Activated naive CD8-positive, alpha-beta T cell treated with anti-CD3 and anti-CD28 coated beads, Interleukin-2, amount 50 U/mL, for 24 hours (primary cell): ENCODE results near the gene CEP97.
"Not testable (repeated sequence)": the region's sequence is repeated elsewhere in the genome, so short reads cannot be mapped to it uniquely, and the experiment has no call there.

ENCODE experiments used
- ATAC-seq: fragments of 150-1000 bp; cut with Tn5 transposase; one replicate; pipeline ENCODE4 v1.10.0; 2021
- DNase-seq: peaks from one replicate; pipeline ENCODE4 v3.0.0; 2021
- H3K27ac Mint-ChIP-seq: one replicate; pipeline ENCODE4 v1.8.0; 2021; ENCODE audit warnings: mild to moderate bottlenecking, mixed read lengths
- H3K27me3 Mint-ChIP-seq: one replicate; pipeline ENCODE4 v1.8.0; 2021; ENCODE audit warnings: mixed read lengths
- H3K36me3 Mint-ChIP-seq: one replicate; pipeline ENCODE4 v1.8.0; 2021; ENCODE audit warnings: low read depth, mixed read lengths
- H3K4me1 Mint-ChIP-seq: one replicate; pipeline ENCODE4 v1.8.0; 2021; ENCODE audit warnings: mixed read lengths
- H3K4me3 Mint-ChIP-seq: one replicate; pipeline ENCODE4 v1.8.0; 2021; ENCODE audit warnings: mild to moderate bottlenecking, moderate library complexity, mixed read lengths
- H3K9me3 Mint-ChIP-seq: one replicate; pipeline ENCODE4 v1.8.0; 2021; ENCODE audit warnings: mixed read lengths

The CEP97 gene

DNA sequence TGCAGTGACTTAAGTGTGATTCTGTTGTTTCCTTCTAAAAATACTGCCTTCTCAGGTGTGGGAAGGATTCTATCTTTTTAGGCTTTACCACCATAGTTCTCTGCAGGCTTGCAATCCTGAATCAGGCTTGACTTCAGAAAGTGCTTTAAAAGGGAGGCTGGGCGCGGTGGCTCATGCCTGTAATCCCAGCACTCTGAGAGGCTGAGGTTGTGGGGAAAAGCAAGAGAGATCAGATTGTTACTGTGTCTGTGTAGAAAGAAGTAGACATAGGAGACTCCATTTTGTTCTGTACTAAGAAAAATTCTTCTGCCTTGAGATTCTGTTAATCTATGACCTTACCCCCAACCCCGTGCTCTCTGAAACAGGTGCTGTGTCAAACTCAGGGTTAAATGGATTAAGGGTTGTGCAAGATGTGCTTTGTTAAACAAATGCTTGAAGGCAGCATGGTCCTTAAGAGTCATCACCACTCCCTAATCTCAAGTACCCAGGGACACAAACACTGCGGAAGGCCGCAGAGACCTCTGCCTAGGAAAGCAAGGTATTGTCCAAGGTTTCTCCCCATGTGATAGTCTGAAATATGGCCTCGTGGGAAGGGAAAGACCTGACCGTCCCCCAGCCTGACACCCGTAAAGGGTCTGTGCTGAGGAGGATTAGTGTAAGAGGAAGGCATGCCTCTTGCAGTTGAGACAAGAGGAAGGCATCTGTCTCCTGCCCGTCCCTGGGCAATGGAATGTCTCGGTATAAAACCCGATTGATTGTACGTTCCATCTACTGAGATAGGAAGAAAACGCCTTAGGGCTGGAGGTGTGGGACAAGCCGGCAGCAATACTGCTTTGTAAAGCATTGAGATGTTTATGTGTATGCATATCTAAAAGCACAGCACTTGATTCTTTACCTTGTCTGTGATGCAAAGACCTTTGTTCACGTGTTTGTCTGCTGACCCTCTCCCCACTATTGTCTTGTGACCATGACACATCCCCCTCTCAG is 32.4 kb upstream of the CEP97 start:
- H3K4me1 Mint-ChIP-seq: peaks cover 21% of the 10 kb centered on the region
- H3K9me3 Mint-ChIP-seq, DNase-seq, H3K27ac Mint-ChIP-seq, H3K36me3 Mint-ChIP-seq, H3K27me3 Mint-ChIP-seq, ATAC-seq, H3K4me3 Mint-ChIP-seq: not testable (repeated sequence)

DNA sequence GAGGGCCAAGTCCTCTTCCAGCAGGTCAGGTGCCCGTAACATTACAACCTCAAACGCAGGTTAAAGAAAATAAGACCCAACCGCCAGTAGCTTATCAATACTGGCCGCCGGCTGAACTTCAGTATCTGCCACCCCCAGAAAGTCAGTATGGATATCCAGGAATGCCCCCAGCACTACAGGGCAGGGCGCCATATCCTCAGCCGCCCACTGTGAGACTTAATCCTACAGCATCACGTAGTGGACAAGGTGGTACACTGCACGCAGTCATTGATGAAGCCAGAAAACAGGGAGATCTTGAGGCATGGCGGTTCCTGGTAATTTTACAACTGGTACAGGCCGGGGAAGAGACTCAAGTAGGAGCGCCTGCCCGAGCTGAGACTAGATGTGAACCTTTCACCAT is 30.9 kb upstream of the CEP97 start:
- not testable (repeated sequence) for H3K36me3 Mint-ChIP-seq, H3K27me3 Mint-ChIP-seq, H3K4me3 Mint-ChIP-seq, H3K9me3 Mint-ChIP-seq, H3K27ac Mint-ChIP-seq
- peak; percentile 45 for DNase-seq
- H3K4me1 Mint-ChIP-seq: peaks cover 13% of the 10 kb centered on the region
- peak; percentile 80 for ATAC-seq

- DNase-seq, ATAC-seq: not testable (repeated sequence)
Measured at GRCh38 chr3:101694836-101695235, 29.6 kb upstream of the CEP97 start.

GRCh38 chr3:101695779-101696372 is 28.5 kb upstream of the CEP97 start:
- no peak for ATAC-seq

More at GRCh38 chr3:101694836-101695235, 29.6 kb upstream of the CEP97 start:
- H3K4me3 Mint-ChIP-seq, H3K27ac Mint-ChIP-seq, H3K9me3 Mint-ChIP-seq, H3K27me3 Mint-ChIP-seq, H3K36me3 Mint-ChIP-seq: not testable (repeated sequence)
- H3K4me1 Mint-ChIP-seq: peaks cover 13% of the 10 kb centered on the region

DNA sequence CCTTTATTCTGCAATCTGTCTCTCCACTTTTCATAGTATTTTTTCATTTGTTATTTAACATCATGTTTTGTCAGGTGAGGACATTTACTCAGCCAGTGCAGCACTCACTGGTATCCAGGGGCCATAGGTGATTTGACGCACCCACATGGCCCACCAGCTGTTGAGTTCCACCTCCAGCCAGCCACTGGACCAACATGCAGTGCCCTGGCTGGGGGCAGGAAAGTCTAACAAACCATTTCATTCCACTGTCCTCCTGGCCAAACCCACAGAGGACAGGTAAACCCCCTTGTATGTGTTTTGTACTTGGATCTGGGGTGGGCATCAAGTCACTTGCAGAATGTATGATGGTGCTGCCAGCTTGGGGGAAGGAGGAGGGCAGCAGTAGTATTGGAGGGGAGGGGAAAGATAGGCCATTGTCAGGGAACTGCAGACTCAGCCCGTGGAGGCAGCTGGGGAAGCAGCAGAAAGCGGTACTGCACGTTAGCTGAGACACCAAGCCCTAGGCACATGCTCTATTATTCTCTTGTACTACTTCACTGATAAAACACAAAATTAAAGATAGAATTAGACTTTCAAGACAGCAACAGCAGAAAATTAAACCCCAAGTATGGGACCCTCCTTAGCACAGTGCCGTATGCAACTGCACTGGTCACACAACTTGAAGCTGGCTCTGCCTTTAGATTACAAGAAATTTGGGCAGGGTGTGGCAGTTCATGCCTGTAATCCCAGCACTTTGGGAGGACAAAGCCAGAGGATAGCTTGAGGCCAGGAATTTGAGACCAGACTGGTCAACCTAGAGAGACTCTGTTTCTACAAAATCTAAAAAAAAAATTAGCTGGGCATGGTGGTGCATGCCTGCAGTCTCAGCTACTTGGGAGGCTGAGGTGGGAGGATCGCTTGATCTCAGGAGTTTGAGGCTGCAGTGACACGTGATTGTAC is 22.4 kb upstream of the CEP97 start:
- no peaks in the 10 kb centered on the region for H3K4me1 Mint-ChIP-seq
- ATAC-seq: no peak
- H3K9me3 Mint-ChIP-seq: no peaks in the 10 kb centered on the region
- H3K36me3 Mint-ChIP-seq: no peaks in the 10 kb centered on the region
- H3K27me3 Mint-ChIP-seq: no peaks in the 10 kb centered on the region
- no peak overlapping the region for H3K27ac Mint-ChIP-seq
- H3K4me3 Mint-ChIP-seq: no peak overlapping the region
- DNase-seq: no peak

More at GRCh38 chr3:101695779-101696372, 28.5 kb upstream of the CEP97 start:
- no peaks in the 10 kb centered on the region for H3K27me3 Mint-ChIP-seq
- no peaks in the 10 kb centered on the region for H3K9me3 Mint-ChIP-seq
- DNase-seq: peak; percentile 39
- H3K4me3 Mint-ChIP-seq: no peak overlapping the region
- no peak overlapping the region for H3K27ac Mint-ChIP-seq
- H3K36me3 Mint-ChIP-seq: no peaks in the 10 kb centered on the region
- peaks cover 9% of the 10 kb centered on the region for H3K4me1 Mint-ChIP-seq

DNA sequence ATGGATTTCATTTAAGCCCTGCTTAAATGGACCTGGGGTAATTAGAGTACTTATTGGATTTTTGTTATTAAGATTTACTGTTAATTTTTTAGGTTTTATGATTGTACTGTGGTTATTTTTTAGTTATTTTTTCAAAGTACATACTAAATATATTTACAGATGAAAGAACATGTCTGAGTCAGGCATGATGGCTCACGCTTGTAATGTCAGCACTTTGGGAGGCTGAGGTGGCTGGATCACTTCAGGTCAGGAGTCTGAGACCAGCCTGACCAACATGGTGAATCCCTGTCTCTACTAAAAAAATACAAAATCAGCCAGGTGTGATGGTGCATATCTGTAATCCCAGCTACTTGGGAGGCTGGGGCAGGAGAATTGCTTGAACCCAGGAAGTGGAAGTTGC is 21.7 kb upstream of the CEP97 start:
- Mint-ChIP-seq H3K4me3 (no peak overlapping the region), H3K4me1 (no peaks in the 10 kb centered on the region), H3K36me3 (no peaks in the 10 kb centered on the region), H3K9me3 (no peaks in the 10 kb centered on the region), H3K27ac (no peak overlapping the region), H3K27me3 (no peaks in the 10 kb centered on the region)
- no peak for DNase-seq
- ATAC-seq: no peak

- Mint-ChIP-seq H3K36me3 (no peaks in the 10 kb centered on the region), H3K27ac (no peak overlapping the region), H3K4me1 (no peaks in the 10 kb centered on the region), H3K9me3 (no peaks in the 10 kb centered on the region), H3K4me3 (no peak overlapping the region), H3K27me3 (no peaks in the 10 kb centered on the region)
- DNase-seq: no peak
- no peak for ATAC-seq
Measured at GRCh38 chr3:101703169-101703568, 21.2 kb upstream of the CEP97 start.

DNA sequence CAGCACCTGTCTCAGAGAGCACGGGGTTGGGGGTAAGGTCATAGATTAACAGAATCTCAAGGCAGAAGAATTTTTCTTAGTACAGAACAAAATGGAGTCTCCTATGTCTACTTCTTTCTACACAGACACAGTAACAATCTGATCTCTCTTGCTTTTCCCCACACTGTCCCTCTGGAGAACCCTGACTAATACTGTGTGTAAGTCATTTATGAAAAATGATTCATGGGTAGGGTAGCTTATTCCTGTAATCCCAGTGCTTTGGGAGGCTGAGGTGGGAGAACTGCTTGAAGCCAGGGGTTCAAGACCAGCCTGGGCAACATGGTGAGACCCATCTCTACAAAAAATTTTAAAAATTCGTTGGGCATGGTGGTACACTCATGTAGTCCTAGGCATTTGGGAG is 19.8 kb upstream of the CEP97 start:
- not testable (repeated sequence) for H3K9me3 Mint-ChIP-seq, DNase-seq, H3K4me1 Mint-ChIP-seq, ATAC-seq, H3K36me3 Mint-ChIP-seq, H3K4me3 Mint-ChIP-seq, H3K27me3 Mint-ChIP-seq, H3K27ac Mint-ChIP-seq

GRCh38 chr3:101709126-101709525 is 15.3 kb upstream of the CEP97 start:
- DNase-seq (no peak), ATAC-seq (no peak)
- Mint-ChIP-seq H3K4me1 (no peaks in the 10 kb centered on the region), H3K36me3 (no peaks in the 10 kb centered on the region), H3K27ac (no peak overlapping the region), H3K27me3 (no peaks in the 10 kb centered on the region), H3K9me3 (no peaks in the 10 kb centered on the region), H3K4me3 (no peak overlapping the region)

DNA sequence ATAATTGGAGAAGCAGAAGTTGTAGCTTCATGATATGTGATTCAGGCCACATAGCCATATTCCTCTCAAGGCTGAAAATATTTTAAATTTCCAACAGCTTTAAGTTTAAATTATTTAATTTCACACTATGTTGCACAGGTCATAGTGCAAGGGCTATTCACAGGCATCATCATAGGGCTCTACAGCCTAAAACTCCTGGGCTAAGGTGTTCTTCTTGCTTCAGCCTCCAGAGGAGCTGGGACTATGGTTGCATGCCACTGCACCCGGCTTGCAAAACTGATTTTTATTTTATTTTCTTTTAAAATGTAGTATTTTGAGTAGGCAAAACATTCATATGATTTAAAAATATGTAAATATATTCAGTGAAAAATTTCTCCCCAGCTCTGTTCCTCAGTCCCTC is 6.0 kb upstream of the CEP97 start:
- H3K4me3 Mint-ChIP-seq: no peak overlapping the region
- DNase-seq (no peak), ATAC-seq (no peak)
- H3K27me3 Mint-ChIP-seq: no peaks in the 10 kb centered on the region
- no peak overlapping the region for H3K27ac Mint-ChIP-seq
- H3K4me1 Mint-ChIP-seq: peaks cover 28% of the 10 kb centered on the region
- no peaks in the 10 kb centered on the region for H3K36me3 Mint-ChIP-seq
- no peaks in the 10 kb centered on the region for H3K9me3 Mint-ChIP-seq

DNA sequence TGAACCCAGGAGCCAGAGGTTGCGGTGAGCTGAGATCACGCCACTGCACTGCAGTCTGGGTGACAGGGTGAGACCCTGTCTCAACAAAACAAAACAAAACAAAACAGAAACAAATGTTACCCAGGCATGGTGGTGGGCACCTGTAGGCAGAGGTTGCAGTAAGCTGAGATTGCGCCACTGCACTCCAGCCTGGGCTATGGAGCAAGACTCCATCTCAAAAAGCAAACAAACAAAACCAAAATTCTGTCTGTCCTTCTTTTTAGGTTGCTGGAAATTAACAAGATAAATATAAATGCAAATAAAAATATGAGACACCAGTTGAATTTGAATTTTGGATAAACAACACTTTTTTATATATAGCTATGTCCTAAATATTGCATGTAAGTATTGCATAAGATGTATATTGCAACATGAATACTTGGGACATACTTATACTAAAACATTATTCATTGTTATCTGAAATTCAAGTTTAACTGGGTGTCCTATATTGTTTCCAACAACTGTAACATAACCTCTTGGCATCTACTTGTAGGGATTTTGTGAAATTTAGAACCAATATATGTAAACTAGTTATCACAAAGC is 4.7 kb upstream of the CEP97 start:
- Mint-ChIP-seq H3K27ac (no peak overlapping the region), H3K4me3 (no peak overlapping the region)
- ATAC-seq: no peak

DNA sequence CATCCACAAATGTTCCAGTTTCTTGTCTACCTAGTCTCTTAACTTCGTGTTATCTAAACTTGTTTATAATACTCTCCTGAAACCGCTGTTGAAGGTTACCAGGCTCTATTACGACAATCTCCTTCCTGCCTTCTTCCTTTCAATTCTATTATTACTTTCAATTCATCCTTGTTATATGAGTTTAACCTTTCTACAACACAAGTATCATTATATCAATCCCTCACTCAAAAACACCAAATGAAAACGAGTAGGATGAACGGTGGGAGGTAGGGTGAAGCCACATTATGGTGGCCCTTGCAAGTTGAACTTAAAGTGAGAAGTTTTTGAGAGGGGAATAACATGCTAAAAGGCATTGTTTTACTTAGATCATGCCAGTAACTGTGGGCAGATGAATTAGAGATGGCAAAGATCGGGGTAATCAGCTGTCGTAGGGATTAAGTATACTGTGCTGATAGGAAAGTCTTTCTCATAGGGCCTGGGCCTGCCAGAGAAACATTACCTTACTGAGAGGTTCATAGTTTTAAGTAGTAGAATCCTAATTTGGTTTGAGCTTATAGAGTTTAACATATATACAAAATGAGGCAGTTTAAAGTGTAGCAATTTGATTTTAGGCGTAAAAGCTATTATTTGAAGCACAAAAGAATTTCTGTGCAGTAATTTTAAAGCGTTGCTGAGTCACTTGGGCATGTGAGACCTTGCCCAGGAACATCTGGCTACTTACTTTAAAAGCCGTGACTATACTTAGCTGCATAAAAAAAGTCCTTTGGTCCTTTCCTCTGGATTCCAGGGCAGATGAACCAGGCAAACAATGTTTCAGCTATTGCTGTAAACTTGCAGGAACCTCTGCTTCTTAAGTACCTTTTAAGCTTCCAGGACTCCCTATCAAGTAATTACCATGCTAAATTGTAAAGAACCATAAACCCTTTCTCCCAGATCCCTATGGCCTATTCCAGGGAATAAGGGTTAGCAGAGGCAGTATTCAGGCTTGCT is 3.3 kb upstream of the CEP97 start:
- Mint-ChIP-seq H3K27ac (peak overlapping the region; percentile 76), H3K4me3 (peak overlapping the region; percentile 23), H3K4me1 (peaks cover 41% of the 10 kb centered on the region), H3K36me3 (no peaks in the 10 kb centered on the region), H3K9me3 (no peaks in the 10 kb centered on the region), H3K27me3 (no peaks in the 10 kb centered on the region)
- DNase-seq (peak; percentile 10), ATAC-seq (peak; percentile 40)

More for the DNA sequence above, 4.7 kb upstream of the CEP97 start:
- Mint-ChIP-seq H3K4me1 (peaks cover 36% of the 10 kb centered on the region), H3K36me3 (no peaks in the 10 kb centered on the region), H3K9me3 (no peaks in the 10 kb centered on the region), H3K27me3 (no peaks in the 10 kb centered on the region)
- DNase-seq: no peak
